Retinal pigment epithelial cell (primary cell): ENCODE measurements around the gene CCDC57.

Experiments used
- DNase-seq: peaks from one replicate; pipeline ENCODE4 v3.0.0-alpha.2; 2010; ENCODE audit warnings: low read depth
- H3K4me3 ChIP-seq: 2 replicates; pipeline ENCODE4 v1.5.1; 2011; ENCODE audit warnings: mild to moderate bottlenecking, low read length, control low read depth, moderate library complexity
- CTCF ChIP-seq: conservative IDR thresholded peaks from 2 replicates; pipeline ENCODE4 v1.5.1; 2011; ENCODE audit warnings: low read depth, low read length, control low read depth, inconsistent platforms

CCDC57 gene

GRCh38 chr17:82173351-82174041, 39.1 kb downstream of the CCDC57 start:
- no peak overlapping the region for H3K4me3 ChIP-seq
- no peak for DNase-seq
- TF ChIP-seq CTCF: no peak

GRCh38 chr17:82172486-82173160, 40.0 kb downstream of the CCDC57 start:
- no peak for TF ChIP-seq CTCF
- H3K4me3 ChIP-seq: no peak overlapping the region
- DNase-seq: no peak

- no peak for DNase-seq
- H3K4me3 ChIP-seq: no peak overlapping the region
- TF ChIP-seq CTCF: no peak
Measured at GRCh38 chr17:82171750-82172375, 40.8 kb downstream of the CCDC57 start.

- H3K4me3 ChIP-seq: no peak overlapping the region
- DNase-seq: no peak
- no peak for TF ChIP-seq CTCF
Measured at GRCh38 chr17:82170412-82170961, 42.2 kb downstream of the CCDC57 start.

GRCh38 chr17:82168568-82168967, 44.1 kb downstream of the CCDC57 start:
- no peak for DNase-seq
- H3K4me3 ChIP-seq: no peak overlapping the region
- no peak for TF ChIP-seq CTCF

GRCh38 chr17:82167028-82167427, 45.6 kb downstream of the CCDC57 start:
- no peak for DNase-seq
- no peak overlapping the region for H3K4me3 ChIP-seq
- no peak for TF ChIP-seq CTCF
